Caco-2 (cell line): ENCODE results near the gene SP6. TPM values are rescaled to one million over a fixed set of nuclear protein-coding genes. Genes with fewer than 3 reads are reported as not detected.

Source experiments
- BruUV-seq: library from RNA; stranded (reverse); fragments of 400-500 nt; replicated peaks from 2 replicates; lab custom pipeline; 2021; lab: Mats Ljungman, UMichigan
- CTCF ChIA-PET: fragments of 300-600 bp; sonication (Branson Sonifier 250); formaldehyde crosslinking; loops from one replicate; lab custom pipeline; 2022; ENCODE audit warnings: antibody characterized with exemption; lab: Charles Lee
- POLR2A ChIA-PET: fragments of 300-600 bp; sonication (Branson Sonifier 250); formaldehyde crosslinking; loops from one replicate; lab custom pipeline; 2022; ENCODE audit warnings: antibody characterized with exemption; lab: Charles Lee
- DNase-seq, 2 experiments: peaks; one replicate each; pipeline versions ENCODE4 v3.0.0 to v3.0.0-alpha.2; 2020 to 2022
- H3K27me3 ChIP-seq: replicated peaks from 2 replicates; pipeline ENCODE4 v1.6.0; 2011; ENCODE audit warnings: low read length; ENCODE audit not compliant: control insufficient read depth, insufficient read depth
- H3K36me3 ChIP-seq: 2 replicates; pipeline ENCODE4 v1.5.1; 2011; ENCODE audit warnings: low read length; ENCODE audit not compliant: control insufficient read depth, insufficient read depth
- H3K4me1 ChIP-seq: fragments of 250-450 bp; sonication (Bioruptor Pico); 2 replicates; pipeline ENCODE4 v1.5.1; 2020; ENCODE audit warnings: mild to moderate bottlenecking
- H3K4me3 ChIP-seq: 2 replicates; pipeline ENCODE4 v1.5.1; 2011; ENCODE audit warnings: low read depth, mild to moderate bottlenecking, control low read depth, low read length
- H3K9me3 ChIP-seq: fragments of 250-450 bp; sonication (Bioruptor Pico); 2 replicates; pipeline ENCODE4 v1.5.1; 2020; ENCODE audit warnings: mild to moderate bottlenecking, moderate library complexity
- H3K27ac Mint-ChIP-seq: one replicate; pipeline ENCODE4 v1.8.0; 2022; ENCODE audit warnings: mixed read lengths; ENCODE audit not compliant: unreplicated experiment
- H3K27me3 Mint-ChIP-seq: one replicate; pipeline ENCODE4 v1.8.0; 2022; ENCODE audit warnings: mixed read lengths; ENCODE audit not compliant: insufficient read depth, unreplicated experiment
- H3K36me3 Mint-ChIP-seq: one replicate; pipeline ENCODE4 v1.8.0; 2022; ENCODE audit warnings: mild to moderate bottlenecking, mixed read lengths; ENCODE audit not compliant: insufficient read depth, unreplicated experiment
- H3K4me1 Mint-ChIP-seq: one replicate; pipeline ENCODE4 v1.8.0; 2022; ENCODE audit warnings: low read depth, mixed read lengths; ENCODE audit not compliant: unreplicated experiment
- H3K4me3 Mint-ChIP-seq: one replicate; pipeline ENCODE4 v1.8.0; 2022; ENCODE audit warnings: mild to moderate bottlenecking, moderate library complexity, mixed read lengths; ENCODE audit not compliant: unreplicated experiment
- H3K9me3 Mint-ChIP-seq: one replicate; pipeline ENCODE4 v1.8.0; 2022; ENCODE audit warnings: mixed read lengths; ENCODE audit not compliant: unreplicated experiment
- CTCF ChIP-seq, 2 experiments: fragments of 200-600 bp in 1 of 2; IDR thresholded peaks; 1 replicate in 1 of 2; 2 replicates in 1 of 2; pipeline versions ENCODE4 v1.5.1 to v1.8.0; 2011 to 2022; ENCODE audit warnings: antibody characterized with exemption in 1 of 2, control low read depth in 1 of 2, inconsistent platforms in 1 of 2, low read depth in 1 of 2, low read length in 1 of 2, mild to moderate bottlenecking in 1 of 2, moderate library complexity in 1 of 2; ENCODE audit not compliant: insufficient read depth in 1 of 2, severe bottlenecking in 1 of 2, unreplicated experiment in 1 of 2
- intact Hi-C: fragments of 100-400 bp; cut with micrococcal nuclease; formaldehyde crosslinking; loops from one replicate; pipeline ENCODE4 v1.10.0; 2022; ENCODE audit not compliant: unreplicated experiment
- total RNA-seq: library from RNA; stranded (reverse); gene quantifications from 2 replicates; pipeline ENCODE4 v1.2.3, GENCODE V29; 2022

SP6 gene
- total RNA-seq, 1 experiment from 2014 or later = 25.0 TPM

GRCh38 chr17:47816947-47817346 lies 34.0 kb downstream of the SP6 start:
- no peak overlapping the region for H3K27ac Mint-ChIP-seq
- Histone ChIP-seq H3K9me3 (no peaks in the 10 kb centered on the region), H3K4me3 (no peak overlapping the region), H3K36me3 (peaks cover 4% of the 10 kb centered on the region), H3K27me3 (no peaks in the 10 kb centered on the region), H3K4me1 (peaks cover 9% of the 10 kb centered on the region)
- DNase-seq = no peak
- no peak overlapping the region for H3K4me3 Mint-ChIP-seq
- H3K9me3 Mint-ChIP-seq = no peaks in the 10 kb centered on the region
- POLR2A ChIA-PET = no interaction called here
- CTCF ChIA-PET = interaction anchor here (0.6 kb wide), 1 partner anchor 166 kb away, joined by 4 read pairs; no protein-coding TSS in a partner anchor
- H3K4me1 Mint-ChIP-seq = peaks cover 23% of the 10 kb centered on the region
- intact Hi-C loops = no loop called here
- H3K27me3 Mint-ChIP-seq = no peaks in the 10 kb centered on the region
- H3K36me3 Mint-ChIP-seq = peaks cover 6% of the 10 kb centered on the region
- no TSS peak for BruUV-seq
- TF ChIP-seq CTCF (IDR thresholded peaks at IDR 0.05; ENCODE audit: insufficient read depth in 1 of 2, low read depth in 1 of 2, low read length in 1 of 2, severe bottlenecking in 1 of 2, unreplicated experiment in 1 of 2) = no peak

GRCh38 chr17:47816111-47816735 lies 34.7 kb downstream of the SP6 start:
- H3K27ac Mint-ChIP-seq = no peak overlapping the region
- DNase-seq = no peak
- peaks cover 23% of the 10 kb centered on the region for H3K4me1 Mint-ChIP-seq
- Histone ChIP-seq H3K27me3 (no peaks in the 10 kb centered on the region), H3K36me3 (peaks cover 4% of the 10 kb centered on the region), H3K9me3 (no peaks in the 10 kb centered on the region), H3K4me3 (no peak overlapping the region), H3K4me1 (peaks cover 16% of the 10 kb centered on the region)
- H3K27me3 Mint-ChIP-seq = no peaks in the 10 kb centered on the region
- TF ChIP-seq CTCF (IDR thresholded peaks at IDR 0.05; ENCODE audit: insufficient read depth in 1 of 2, low read depth in 1 of 2, low read length in 1 of 2, severe bottlenecking in 1 of 2, unreplicated experiment in 1 of 2) = no peak
- ChIA-PET POLR2A (no interaction called here), CTCF (interaction anchor here (2.0 kb wide), 1 partner anchor 15 kb away, joined by 4 read pairs; the partner anchor contains the start of gene MRPL10)
- no peaks in the 10 kb centered on the region for H3K36me3 Mint-ChIP-seq
- no peaks in the 10 kb centered on the region for H3K9me3 Mint-ChIP-seq
- no TSS peak for BruUV-seq
- no peak overlapping the region for H3K4me3 Mint-ChIP-seq
- intact Hi-C loops = no loop called here

- POLR2A ChIA-PET = interaction anchor here (1.4 kb wide), 1 partner anchor 16 kb away, joined by 10 read pairs; the partner anchor contains the start of genes LRRC46 and MRPL10
- intact Hi-C loops = no loop called here
- Mint-ChIP-seq H3K27ac (peak overlapping the region; percentile 2), H3K36me3 (peaks cover 4% of the 10 kb centered on the region), H3K9me3 (no peaks in the 10 kb centered on the region), H3K4me3 (no peak overlapping the region), H3K27me3 (no peaks in the 10 kb centered on the region), H3K4me1 (peaks cover 23% of the 10 kb centered on the region)
- Histone ChIP-seq H3K27me3 (no peaks in the 10 kb centered on the region), H3K4me1 (peaks cover 17% of the 10 kb centered on the region), H3K4me3 (no peak overlapping the region), H3K36me3 (peaks cover 4% of the 10 kb centered on the region), H3K9me3 (no peaks in the 10 kb centered on the region)
- no TSS peak for BruUV-seq
- TF ChIP-seq CTCF (IDR thresholded peaks at IDR 0.05; ENCODE audit: insufficient read depth in 1 of 2, low read depth in 1 of 2, low read length in 1 of 2, severe bottlenecking in 1 of 2, unreplicated experiment in 1 of 2) = no peak
- peak in 1 of 2 experiments; percentile 50 for DNase-seq
- CTCF ChIA-PET = interaction anchor here (2.0 kb wide), 1 partner anchor 15 kb away, joined by 4 read pairs; the partner anchor contains the start of gene MRPL10
Measured at GRCh38 chr17:47815106-47815918, 35.7 kb downstream of the SP6 start.
